HG03064 (cell line): ENCODE results near the gene GH1.
"Not testable (repeated sequence)": the region's sequence is repeated elsewhere in the genome, so short reads cannot be mapped to it uniquely, and the experiment has no call there.

ENCODE experiments used
- ATAC-seq: cut with Tn5 transposase; IDR thresholded peaks from one replicate; pipeline ENCODE4 v1.9.1; 2021; ENCODE audit warnings: low read depth; ENCODE audit not compliant: unreplicated experiment

The GH1 gene

GRCh38 chr17:63918789-63919305 lies at the start of gene GH1:
Gene GH1, minus strand, starts transcription at chr17:63918839. Its CDS starts 63 bp downstream, at chr17:63918776.
- ATAC-seq, result not testable (repeated sequence)

GRCh38 chr17:63967953-63968352 lies 49.3 kb upstream of the GH1 start:
- ATAC-seq, result no peak

- no peak for ATAC-seq
These were observed 48.1 kb upstream of the GH1 start for GRCh38 chr17:63966646-63967264.

- ATAC-seq, result no peak
These were observed 44.5 kb upstream of the GH1 start for GRCh38 chr17:63963123-63963522.

- no peak for ATAC-seq
These were observed 43.7 kb upstream of the GH1 start for GRCh38 chr17:63962298-63962744.

- no peak for ATAC-seq
These were observed 42.9 kb upstream of the GH1 start for GRCh38 chr17:63961355-63962212.

- no peak for ATAC-seq
These were observed 41.8 kb upstream of the GH1 start for GRCh38 chr17:63960430-63960829.

GRCh38 chr17:63960006-63960405 lies 41.4 kb upstream of the GH1 start:
- no peak for ATAC-seq

GRCh38 chr17:63956296-63956920 lies 37.8 kb upstream of the GH1 start:
- ATAC-seq, result no peak

GRCh38 chr17:63955791-63956190 lies 37.2 kb upstream of the GH1 start:
- no peak for ATAC-seq

GRCh38 chr17:63955232-63955631 lies 36.6 kb upstream of the GH1 start:
- no peak for ATAC-seq

- no peak for ATAC-seq
These were observed 35.9 kb upstream of the GH1 start for GRCh38 chr17:63954402-63955063.

GRCh38 chr17:63950940-63951907 lies 32.6 kb upstream of the GH1 start:
- no peak for ATAC-seq

- no peak for ATAC-seq
These were observed 31.1 kb upstream of the GH1 start for GRCh38 chr17:63949576-63950250.

- ATAC-seq, result no peak
These were observed 29.9 kb upstream of the GH1 start for GRCh38 chr17:63948521-63948920.

- ATAC-seq, result no peak
These were observed 29.2 kb upstream of the GH1 start for GRCh38 chr17:63947711-63948330.

GRCh38 chr17:63946440-63947363 lies 28.1 kb upstream of the GH1 start:
- ATAC-seq, result peak; percentile 54
